GM19455 (cell line): Measurements from ENCODE around the gene SLC25A24.
"Not testable (repeated sequence)": the region's sequence is repeated elsewhere in the genome, so short reads cannot be mapped to it uniquely, and the experiment has no call there.

Experiments used
- ATAC-seq: cut with Tn5 transposase; IDR thresholded peaks from one replicate; pipeline ENCODE4 v1.9.1; 2021; ENCODE audit not compliant: unreplicated experiment

Gene SLC25A24

GRCh38 chr1:108199201-108199691, 897 bp downstream of the SLC25A24 start:
- ATAC-seq: no peak

DNA sequence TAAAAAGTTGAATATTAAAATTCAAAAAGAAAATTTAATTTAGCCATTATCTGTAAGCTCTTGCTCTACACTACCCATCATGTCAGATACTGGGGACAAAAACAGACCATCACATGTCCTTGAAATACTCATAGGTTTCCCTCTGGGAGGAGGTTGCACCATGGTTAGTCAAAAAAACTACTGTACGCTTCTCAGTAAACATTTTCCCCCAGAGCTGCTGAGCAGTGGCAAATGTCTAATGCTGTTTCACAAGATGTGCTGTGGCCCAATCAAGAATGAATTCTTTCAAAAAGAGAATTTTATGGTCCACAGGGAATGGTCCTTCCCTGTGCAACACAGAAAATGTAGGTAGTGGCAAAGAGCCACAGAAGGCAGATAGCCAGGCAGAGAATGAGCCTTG, 6.1 kb downstream of the SLC25A24 start:
- no peak for ATAC-seq

DNA sequence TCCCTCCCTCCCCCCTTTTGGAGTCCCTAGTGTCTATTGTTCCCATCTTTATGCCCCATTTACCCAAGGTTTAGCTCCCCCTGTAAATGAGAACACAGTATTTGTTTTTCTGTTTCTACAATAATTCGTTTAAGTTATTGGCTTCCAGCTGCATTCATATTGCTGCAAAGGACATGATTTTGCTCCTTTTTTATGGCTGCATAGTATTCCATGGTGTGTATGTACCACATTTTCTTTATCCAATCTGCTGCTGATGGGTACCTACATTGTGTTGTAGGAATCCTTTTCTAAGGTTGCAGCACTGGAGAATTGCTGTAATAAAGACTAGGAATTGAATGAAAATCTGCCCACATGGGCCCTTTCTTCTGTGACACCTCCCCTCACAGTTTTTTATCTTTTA, 6.8 kb downstream of the SLC25A24 start:
- ATAC-seq: no peak

GRCh38 chr1:108192581-108192980, 7.6 kb downstream of the SLC25A24 start:
- no peak for ATAC-seq

- no peak for ATAC-seq
Observed at GRCh38 chr1:108190686-108191416, 9.3 kb downstream of the SLC25A24 start.

GRCh38 chr1:108190001-108190634, 10.0 kb downstream of the SLC25A24 start:
- no peak for ATAC-seq

- ATAC-seq: no peak
Observed at GRCh38 chr1:108188801-108189200, 11.3 kb downstream of the SLC25A24 start.

GRCh38 chr1:108182959-108183700, 17.0 kb downstream of the SLC25A24 start:
- no peak for ATAC-seq

GRCh38 chr1:108179018-108179417, 21.1 kb downstream of the SLC25A24 start:
- no peak for ATAC-seq

- not testable (repeated sequence) for ATAC-seq
Observed at GRCh38 chr1:108162409-108162808, 37.7 kb downstream of the SLC25A24 start.

GRCh38 chr1:108159951-108160350, 40.2 kb downstream of the SLC25A24 start:
- ATAC-seq: not testable (repeated sequence)

DNA sequence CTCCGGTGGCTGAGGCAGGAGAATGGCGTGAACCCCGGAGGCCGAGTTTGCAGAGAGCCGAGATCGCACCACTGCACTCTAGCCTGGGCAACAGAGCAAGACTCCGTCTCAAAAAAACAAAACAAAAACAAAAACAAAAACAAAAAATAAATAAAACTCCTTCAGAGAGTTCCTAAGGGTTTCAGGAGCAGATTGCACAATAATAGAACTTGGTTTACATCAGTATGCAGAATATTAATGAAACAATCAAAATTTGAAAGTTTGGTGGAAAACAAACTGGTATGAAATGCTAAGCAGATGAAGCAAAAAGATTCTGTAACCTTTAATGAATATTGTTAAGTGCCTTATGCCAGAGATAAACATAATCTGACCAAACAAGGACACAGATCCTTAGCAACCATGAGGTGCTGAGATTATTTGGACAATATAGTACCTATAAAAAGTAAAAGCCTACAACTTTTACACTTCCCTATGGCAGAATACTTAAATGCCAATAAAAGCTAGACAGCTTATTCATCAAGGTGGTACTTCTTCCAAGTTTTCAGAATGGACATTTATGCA, 41.2 kb downstream of the SLC25A24 start:
- no peak for ATAC-seq

DNA sequence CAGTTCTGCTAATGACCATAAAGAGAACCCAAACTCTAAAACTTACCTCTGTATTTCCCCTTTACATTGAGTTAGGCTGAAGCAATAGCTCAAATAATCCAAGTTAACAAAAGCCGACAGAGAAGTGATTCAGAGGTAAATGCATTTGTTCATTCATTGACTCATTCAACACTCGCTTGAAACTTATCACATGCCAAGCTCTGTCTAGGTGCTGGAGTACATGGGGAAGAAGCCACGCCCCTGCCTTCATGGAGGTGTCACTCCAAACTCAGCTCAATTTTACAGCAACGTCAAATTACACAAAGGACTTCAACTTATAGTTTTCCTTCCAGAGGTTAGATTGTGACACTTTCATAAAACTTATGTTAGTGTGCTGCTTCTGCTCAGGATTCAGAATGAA, 45.8 kb downstream of the SLC25A24 start:
- no peak for ATAC-seq

- no peak for ATAC-seq
Observed at GRCh38 chr1:108152782-108153222, 47.3 kb downstream of the SLC25A24 start.

DNA sequence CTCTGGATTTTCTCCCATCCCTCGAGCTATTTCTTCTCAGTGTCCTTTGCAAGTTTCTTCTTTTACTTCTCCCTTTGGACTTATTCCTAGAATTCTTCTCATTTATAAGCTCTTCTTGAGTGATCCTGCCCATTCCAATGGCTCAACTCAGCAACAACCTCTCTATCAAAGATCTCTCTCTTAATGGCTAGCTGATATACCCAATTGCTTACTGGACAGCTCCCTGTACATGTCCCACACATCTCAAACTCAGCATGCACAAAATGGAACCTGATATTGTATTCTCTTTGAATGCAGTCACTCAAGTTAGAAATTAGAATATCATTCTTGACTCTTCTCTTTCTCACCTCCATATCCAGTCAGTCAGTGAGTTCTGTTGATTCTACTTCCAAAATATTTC, 48.6 kb downstream of the SLC25A24 start:
- ATAC-seq: no peak

DNA sequence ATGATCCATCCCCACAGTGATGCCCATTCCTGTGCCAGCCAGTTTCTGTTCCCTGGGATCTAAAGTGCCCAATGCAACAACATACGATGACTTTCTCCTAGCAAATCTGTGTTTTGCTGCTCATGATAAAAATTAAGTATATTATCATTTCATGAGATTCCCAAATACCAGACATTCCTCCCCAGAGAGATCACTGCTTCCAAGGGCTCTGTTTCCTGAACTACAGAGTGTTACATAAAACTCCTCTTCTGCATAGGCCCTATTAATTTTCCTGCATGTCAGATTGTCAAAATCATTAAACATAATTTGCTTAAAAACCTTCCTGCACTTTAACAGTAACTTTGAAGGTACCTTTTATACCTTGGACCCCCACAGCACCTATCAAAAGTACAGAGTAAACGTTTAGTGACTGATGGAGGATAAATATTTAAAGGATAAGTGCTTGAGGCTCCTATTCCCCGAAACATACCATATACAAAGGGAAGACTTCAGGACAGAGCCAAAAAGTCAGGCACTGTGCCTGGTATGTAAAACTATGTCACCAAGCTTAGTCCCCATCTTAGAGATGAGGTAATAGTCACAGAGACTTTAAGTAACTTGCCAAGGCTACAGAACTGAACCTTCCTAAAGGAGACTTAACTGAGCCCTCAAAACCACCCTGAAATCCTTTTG, 50.2 kb downstream of the SLC25A24 start:
- no peak for ATAC-seq

- not testable (repeated sequence) for ATAC-seq
Observed at GRCh38 chr1:108144569-108144968, 55.6 kb downstream of the SLC25A24 start.

DNA sequence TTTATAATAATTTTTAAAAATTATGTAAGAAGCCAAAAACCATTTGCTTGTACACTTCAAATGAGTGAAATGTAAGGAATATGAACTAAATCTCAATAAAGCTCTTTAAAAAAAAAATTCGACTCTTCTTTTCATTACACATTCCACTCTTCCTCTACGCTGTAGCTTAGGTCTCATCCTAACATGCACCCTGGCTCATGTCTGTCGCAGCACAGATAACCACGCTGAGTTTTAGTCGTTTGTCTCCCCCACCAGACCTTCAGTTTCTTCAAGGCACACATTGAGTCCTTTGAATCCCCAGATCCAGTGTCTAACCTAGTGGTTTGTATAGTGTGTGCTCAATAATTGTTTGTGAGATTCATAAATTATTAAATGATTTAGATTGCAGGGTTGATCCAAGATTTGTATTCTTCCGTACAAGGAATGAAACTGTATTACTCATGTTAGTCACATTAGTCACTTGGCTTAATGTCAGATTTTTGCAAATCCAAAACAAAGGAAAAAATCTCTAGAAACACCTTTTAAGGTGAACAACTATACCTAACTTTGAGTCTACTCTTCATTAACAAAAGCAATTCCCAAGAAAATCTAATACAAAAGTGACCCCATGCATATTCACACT, 57.3 kb downstream of the SLC25A24 start:
- ATAC-seq: no peak

- no peak for ATAC-seq
Observed at GRCh38 chr1:108142258-108142657, 57.9 kb downstream of the SLC25A24 start.

DNA sequence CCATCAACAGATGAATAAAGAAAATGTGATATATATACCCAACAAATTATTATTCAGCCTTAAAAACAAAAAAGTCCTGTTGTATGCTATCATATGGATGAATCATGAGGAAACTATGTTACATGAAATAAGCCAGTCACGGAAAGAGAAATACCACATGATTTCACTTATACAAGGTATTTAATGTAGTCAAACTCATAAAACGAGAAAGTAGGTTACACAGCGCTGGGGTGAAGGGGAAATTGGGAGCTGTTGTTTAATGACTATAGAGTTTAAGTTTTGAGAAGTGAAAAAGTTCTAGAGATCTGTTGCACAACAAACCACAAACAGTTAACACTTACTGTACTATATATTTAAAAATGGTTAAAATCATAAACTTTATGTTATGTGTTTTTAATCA, 58.5 kb downstream of the SLC25A24 start:
- no peak for ATAC-seq
